IPS-15b (cell line): ENCODE measurements around the gene AP2B1.
"Not testable (repeated sequence)": the region's sequence is repeated elsewhere in the genome, so short reads cannot be mapped to it uniquely, and the experiment has no call there.

Experiments used
- H3K27me3 ChIP-seq: one replicate; pipeline ENCODE4 v1.6.1; 2013; ENCODE audit warnings: low read length; ENCODE audit not compliant: control insufficient read depth, insufficient read depth
- H3K36me3 ChIP-seq: one replicate; pipeline ENCODE4 v1.6.1; 2013; ENCODE audit warnings: low read length; ENCODE audit not compliant: control insufficient read depth, insufficient read depth
- H3K4me1 ChIP-seq: one replicate; pipeline ENCODE4 v1.6.1; 2013; ENCODE audit warnings: mild to moderate bottlenecking, low read length; ENCODE audit not compliant: control insufficient read depth, insufficient read depth
- H3K4me3 ChIP-seq: one replicate; pipeline ENCODE4 v1.5.1; 2013; ENCODE audit warnings: low read depth, low read length
- H3K9ac ChIP-seq: one replicate; pipeline ENCODE4 v1.6.1; 2013; ENCODE audit warnings: low read depth, mild to moderate bottlenecking, low read length
- H3K9me3 ChIP-seq: one replicate; pipeline ENCODE4 v1.6.1; 2013; ENCODE audit warnings: mild to moderate bottlenecking, low read length; ENCODE audit not compliant: control insufficient read depth, insufficient read depth

AP2B1 gene

GRCh38 chr17:35609831-35610230, 22.7 kb downstream of the AP2B1 start:
- Histone ChIP-seq H3K9ac (no peak overlapping the region), H3K4me3 (no peak overlapping the region), H3K36me3 (peaks cover 19% of the 10 kb centered on the region), H3K4me1 (no peaks in the 10 kb centered on the region), H3K9me3 (no peaks in the 10 kb centered on the region), H3K27me3 (no peaks in the 10 kb centered on the region)

GRCh38 chr17:35610746-35611145, 23.6 kb downstream of the AP2B1 start:
- not testable (repeated sequence) for H3K27me3 ChIP-seq, H3K9me3 ChIP-seq

GRCh38 chr17:35612924-35613521, 25.9 kb downstream of the AP2B1 start:
- H3K9me3 ChIP-seq, result no peaks in the 10 kb centered on the region
- H3K9ac ChIP-seq, result no peak overlapping the region
- H3K27me3 ChIP-seq, result no peaks in the 10 kb centered on the region
- peaks cover 6% of the 10 kb centered on the region for H3K36me3 ChIP-seq
- H3K4me1 ChIP-seq, result no peaks in the 10 kb centered on the region
- no peak overlapping the region for H3K4me3 ChIP-seq

More at GRCh38 chr17:35610746-35611145, 23.6 kb downstream of the AP2B1 start:
- H3K36me3 ChIP-seq, result peaks cover 16% of the 10 kb centered on the region
- not testable (repeated sequence) for H3K4me1 ChIP-seq, H3K4me3 ChIP-seq, H3K9ac ChIP-seq

- Histone ChIP-seq H3K27me3 (no peaks in the 10 kb centered on the region), H3K9me3 (no peaks in the 10 kb centered on the region), H3K4me3 (no peak overlapping the region), H3K4me1 (no peaks in the 10 kb centered on the region), H3K9ac (no peak overlapping the region), H3K36me3 (no peaks in the 10 kb centered on the region)
Measured at GRCh38 chr17:35614810-35615209, 27.7 kb downstream of the AP2B1 start.

GRCh38 chr17:35616536-35616935, 29.4 kb downstream of the AP2B1 start:
- Histone ChIP-seq H3K36me3 (no peaks in the 10 kb centered on the region), H3K4me1 (no peaks in the 10 kb centered on the region), H3K9ac (no peak overlapping the region), H3K27me3 (no peaks in the 10 kb centered on the region), H3K4me3 (no peak overlapping the region), H3K9me3 (no peaks in the 10 kb centered on the region)

- Histone ChIP-seq H3K9ac (no peak overlapping the region), H3K4me1 (no peaks in the 10 kb centered on the region), H3K27me3 (no peaks in the 10 kb centered on the region), H3K36me3 (no peaks in the 10 kb centered on the region), H3K9me3 (no peaks in the 10 kb centered on the region), H3K4me3 (no peak overlapping the region)
Measured at GRCh38 chr17:35617505-35617904, 30.4 kb downstream of the AP2B1 start.

GRCh38 chr17:35618628-35619027, 31.5 kb downstream of the AP2B1 start:
- no peak overlapping the region for H3K4me3 ChIP-seq
- H3K9me3 ChIP-seq, result no peaks in the 10 kb centered on the region
- H3K9ac ChIP-seq, result no peak overlapping the region
- no peaks in the 10 kb centered on the region for H3K4me1 ChIP-seq
- H3K27me3 ChIP-seq, result no peaks in the 10 kb centered on the region
- H3K36me3 ChIP-seq, result no peaks in the 10 kb centered on the region

GRCh38 chr17:35621768-35622167, 34.6 kb downstream of the AP2B1 start:
- Histone ChIP-seq H3K27me3 (no peaks in the 10 kb centered on the region), H3K4me1 (no peaks in the 10 kb centered on the region), H3K9me3 (no peaks in the 10 kb centered on the region), H3K36me3 (peaks cover 5% of the 10 kb centered on the region), H3K9ac (no peak overlapping the region), H3K4me3 (no peak overlapping the region)

- H3K36me3 ChIP-seq, result peaks cover 16% of the 10 kb centered on the region
- no peaks in the 10 kb centered on the region for H3K27me3 ChIP-seq
- H3K4me1 ChIP-seq, result no peaks in the 10 kb centered on the region
- no peaks in the 10 kb centered on the region for H3K9me3 ChIP-seq
- no peak overlapping the region for H3K9ac ChIP-seq
- no peak overlapping the region for H3K4me3 ChIP-seq
Measured at GRCh38 chr17:35627417-35627816, 40.3 kb downstream of the AP2B1 start.

- Histone ChIP-seq H3K4me1 (no peaks in the 10 kb centered on the region), H3K4me3 (no peak overlapping the region), H3K36me3 (peaks cover 16% of the 10 kb centered on the region), H3K9ac (no peak overlapping the region), H3K9me3 (no peaks in the 10 kb centered on the region), H3K27me3 (no peaks in the 10 kb centered on the region)
Measured at GRCh38 chr17:35630530-35631148, 43.5 kb downstream of the AP2B1 start.

GRCh38 chr17:35641032-35641431, 53.9 kb downstream of the AP2B1 start:
- no peaks in the 10 kb centered on the region for H3K9me3 ChIP-seq
- no peaks in the 10 kb centered on the region for H3K27me3 ChIP-seq
- H3K4me3 ChIP-seq, result no peak overlapping the region
- H3K4me1 ChIP-seq, result no peaks in the 10 kb centered on the region
- no peak overlapping the region for H3K9ac ChIP-seq
- H3K36me3 ChIP-seq, result peaks cover 5% of the 10 kb centered on the region

GRCh38 chr17:35645923-35646322, 58.8 kb downstream of the AP2B1 start:
- H3K36me3 ChIP-seq, result no peaks in the 10 kb centered on the region
- no peaks in the 10 kb centered on the region for H3K27me3 ChIP-seq
- no peaks in the 10 kb centered on the region for H3K9me3 ChIP-seq
- no peak overlapping the region for H3K4me3 ChIP-seq
- no peak overlapping the region for H3K9ac ChIP-seq
- H3K4me1 ChIP-seq, result no peaks in the 10 kb centered on the region
